HG02943 (cell line): ENCODE measurements around the gene TBRG4.

Experiments
- ATAC-seq: cut with Tn5 transposase; IDR thresholded peaks from one replicate; pipeline ENCODE4 v1.9.1; 2021; ENCODE audit warnings: mild to moderate bottlenecking, low read depth, moderate library complexity; ENCODE audit not compliant: unreplicated experiment

TBRG4 gene

GRCh38 chr7:45092931-45093235 lies 18.6 kb downstream of the TBRG4 start:
- no peak for ATAC-seq

GRCh38 chr7:45092100-45092930 lies 19.2 kb downstream of the TBRG4 start:
- no peak for ATAC-seq

- ATAC-seq, result no peak
Measured at GRCh38 chr7:45089341-45089891, 22.1 kb downstream of the TBRG4 start.

GRCh38 chr7:45088821-45089340 lies 22.6 kb downstream of the TBRG4 start, which contains the start of gene NACAD:
TSS of gene NACAD (minus strand) at chr7:45088969. CDS start at chr7:45088894, 75 bp downstream.
- no peak for ATAC-seq

- ATAC-seq, result no peak
Measured at GRCh38 chr7:45088146-45088701, 23.3 kb downstream of the TBRG4 start.

GRCh38 chr7:45087301-45088145 lies 24.0 kb downstream of the TBRG4 start:
- no peak for ATAC-seq

GRCh38 chr7:45086331-45087065 lies 25.0 kb downstream of the TBRG4 start:
- ATAC-seq, result no peak

- no peak for ATAC-seq
Measured at GRCh38 chr7:45085619-45086200, 25.8 kb downstream of the TBRG4 start.

- no peak for ATAC-seq
Measured at GRCh38 chr7:45084901-45085618, 26.4 kb downstream of the TBRG4 start.

- ATAC-seq, result no peak
Measured at GRCh38 chr7:45084336-45084735, 27.2 kb downstream of the TBRG4 start.

- no peak for ATAC-seq
Measured at GRCh38 chr7:45082831-45083331, 28.6 kb downstream of the TBRG4 start.

- ATAC-seq, result no peak
Measured at GRCh38 chr7:45082031-45082830, 29.3 kb downstream of the TBRG4 start.

- no peak for ATAC-seq
Measured at GRCh38 chr7:45081670-45081974, 29.9 kb downstream of the TBRG4 start.

GRCh38 chr7:45080958-45081669 lies 30.4 kb downstream of the TBRG4 start:
- ATAC-seq, result no peak

- ATAC-seq, result no peak
Measured at GRCh38 chr7:45080265-45080957, 31.1 kb downstream of the TBRG4 start.

GRCh38 chr7:45078125-45078681 lies 33.3 kb downstream of the TBRG4 start:
- ATAC-seq, result no peak

GRCh38 chr7:45077579-45077978 lies 33.9 kb downstream of the TBRG4 start:
- no peak for ATAC-seq
